Gastroesophageal sphincter (tissue), 3 donors: ENCODE data around the gene LILRA5.

ENCODE experiments used
- EP300 ChIP-seq: sonication (generic); formaldehyde crosslinking; IDR thresholded peaks from one replicate; pipeline ENCODE4 v1.6.1; 2017; ENCODE audit warnings: antibody characterized with exemption, mild to moderate bottlenecking
- POLR2A ChIP-seq, 2 donors: fragments of 450-650 bp; IDR thresholded peaks; one replicate each; pipeline ENCODE4 v1.6.1; 2017; ENCODE audit warnings: antibody characterized with exemption in 2 of 2, mild to moderate bottlenecking in 2 of 2, moderate library complexity in 1 of 2
- TF ChIP-seq, protein P1 (sequence below), 4 experiments: fragments of 200-600 bp in 2 of 4; fragments of 450-650 bp in 2 of 4; sonication (generic) in 1 of 4; IDR thresholded peaks; one replicate each; pipeline ENCODE4 v1.5.1; 2017 to 2019; ENCODE audit warnings: antibody characterized with exemption in 4 of 4, mild to moderate bottlenecking in 2 of 4, moderate library complexity in 2 of 4

DNA sequence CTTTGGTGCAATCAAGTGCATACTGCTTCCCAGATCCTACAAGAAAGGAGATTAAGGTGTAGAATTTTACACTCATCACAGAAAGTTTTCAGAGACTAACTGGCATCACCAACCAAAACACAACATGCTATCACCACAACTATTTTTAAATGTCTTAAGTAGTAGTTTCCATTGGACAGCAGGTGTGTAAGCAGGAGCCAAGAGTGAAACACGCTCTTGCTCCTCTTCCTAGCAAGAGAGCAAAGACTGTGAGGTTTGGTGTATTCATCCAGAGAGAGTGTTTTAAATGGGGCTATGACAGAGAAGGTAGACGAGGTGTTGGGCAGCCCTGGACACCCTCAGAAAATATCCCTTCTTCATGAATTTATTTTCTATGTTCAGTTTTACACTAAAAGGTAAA lies 38.5 kb upstream of the LILRA5 start:
- TF ChIP-seq POLR2A (IDR thresholded peaks at IDR 0.05) (no peak), EP300 (no peak)
- TF ChIP-seq, protein P1, sequence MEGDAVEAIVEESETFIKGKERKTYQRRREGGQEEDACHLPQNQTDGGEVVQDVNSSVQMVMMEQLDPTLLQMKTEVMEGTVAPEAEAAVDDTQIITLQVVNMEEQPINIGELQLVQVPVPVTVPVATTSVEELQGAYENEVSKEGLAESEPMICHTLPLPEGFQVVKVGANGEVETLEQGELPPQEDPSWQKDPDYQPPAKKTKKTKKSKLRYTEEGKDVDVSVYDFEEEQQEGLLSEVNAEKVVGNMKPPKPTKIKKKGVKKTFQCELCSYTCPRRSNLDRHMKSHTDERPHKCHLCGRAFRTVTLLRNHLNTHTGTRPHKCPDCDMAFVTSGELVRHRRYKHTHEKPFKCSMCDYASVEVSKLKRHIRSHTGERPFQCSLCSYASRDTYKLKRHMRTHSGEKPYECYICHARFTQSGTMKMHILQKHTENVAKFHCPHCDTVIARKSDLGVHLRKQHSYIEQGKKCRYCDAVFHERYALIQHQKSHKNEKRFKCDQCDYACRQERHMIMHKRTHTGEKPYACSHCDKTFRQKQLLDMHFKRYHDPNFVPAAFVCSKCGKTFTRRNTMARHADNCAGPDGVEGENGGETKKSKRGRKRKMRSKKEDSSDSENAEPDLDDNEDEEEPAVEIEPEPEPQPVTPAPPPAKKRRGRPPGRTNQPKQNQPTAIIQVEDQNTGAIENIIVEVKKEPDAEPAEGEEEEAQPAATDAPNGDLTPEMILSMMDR (IDR thresholded peaks at IDR 0.05): no peak
